ENCODE measurements around the gene PWWP2B. TPM values are rescaled to one million over a fixed set of nuclear protein-coding genes. Genes with fewer than 3 reads are reported as not detected.

The PWWP2B gene
- total and polyA plus RNA-seq, 2 experiments from 2014 or later, result 0.66 to 5.8 TPM

DNA sequence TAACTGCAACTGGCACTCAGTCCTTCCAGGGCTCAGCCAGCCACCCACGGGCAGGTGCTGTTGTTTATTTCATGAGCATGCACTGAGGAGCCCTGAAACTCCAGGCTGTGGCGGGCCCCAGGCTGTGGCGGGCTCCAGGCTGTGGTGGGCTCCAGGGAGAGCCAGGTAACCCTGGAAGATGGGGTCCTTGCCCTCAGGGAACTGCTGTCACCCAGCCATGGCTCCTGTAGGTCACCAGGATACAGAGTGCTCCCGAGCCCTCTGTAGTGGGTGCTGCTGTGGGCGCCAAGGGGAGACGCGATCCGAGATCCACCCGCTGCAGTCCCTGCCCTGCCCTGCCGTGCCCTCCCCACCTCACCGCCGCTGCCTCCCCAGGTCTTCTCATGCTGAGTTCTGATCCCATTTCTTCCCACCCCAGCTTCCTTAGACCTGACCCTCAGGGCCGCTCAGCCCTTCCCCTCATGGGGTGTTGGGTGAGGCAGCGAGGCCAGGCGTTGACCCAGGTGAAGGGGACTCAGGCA is 35.4 kb upstream of the PWWP2B start:
- H3K4me3 ChIP-seq, result no peak overlapping the region
- H3K27me3 ChIP-seq (replicated peaks; ENCODE audit: insufficient read depth), result no peaks in the 10 kb centered on the region
- H2AFZ ChIP-seq, result no peak overlapping the region
- H4K20me1 ChIP-seq (ENCODE audit: insufficient read depth), result no peaks in the 10 kb centered on the region
- no peak for DNase-seq
- no peaks in the 10 kb centered on the region for H3K4me1 ChIP-seq (ENCODE audit: insufficient read depth)
- in situ Hi-C loops (cut with MboI), result loop anchor here (10.0 kb wide), 1 partner anchor 137 kb away; no protein-coding TSS in a partner anchor
- TF ChIP-seq EZH2 (IDR thresholded peaks at IDR 0.05; ENCODE audit: insufficient read depth, poor library complexity, severe bottlenecking) (no peak), EZH2phosphoT487 (IDR thresholded peaks at IDR 0.05; ENCODE audit: insufficient read depth, low read depth) (no peak)
- no peaks in the 10 kb centered on the region for H3K9me2 ChIP-seq (ENCODE audit: insufficient read depth)
- H3K36me3 ChIP-seq (ENCODE audit: low read depth), result no peaks in the 10 kb centered on the region
- no peak overlapping the region for H3K4me2 ChIP-seq (ENCODE audit: unreplicated experiment)
- H3K9ac ChIP-seq, result no peak overlapping the region
- no peak overlapping the region for H3K27ac ChIP-seq
- no peaks in the 10 kb centered on the region for H3K9me3 ChIP-seq (ENCODE audit: low read depth)
- WGBS, 2 experiments (ENCODE audit: low coverage in 1 of 2, low lambda C conversion rate in 2 of 2, missing lambda C conversion rate in 2 of 2), result 90% methylated on average over 15 of the region's 15 CpGs
- peaks cover 8% of the 10 kb centered on the region; the same call in 1 of the 2 replicates for H3F3A ChIP-seq (ENCODE audit: insufficient read depth)
- H3K79me2 ChIP-seq (ENCODE audit: insufficient read depth), result no peaks in the 10 kb centered on the region

DNA sequence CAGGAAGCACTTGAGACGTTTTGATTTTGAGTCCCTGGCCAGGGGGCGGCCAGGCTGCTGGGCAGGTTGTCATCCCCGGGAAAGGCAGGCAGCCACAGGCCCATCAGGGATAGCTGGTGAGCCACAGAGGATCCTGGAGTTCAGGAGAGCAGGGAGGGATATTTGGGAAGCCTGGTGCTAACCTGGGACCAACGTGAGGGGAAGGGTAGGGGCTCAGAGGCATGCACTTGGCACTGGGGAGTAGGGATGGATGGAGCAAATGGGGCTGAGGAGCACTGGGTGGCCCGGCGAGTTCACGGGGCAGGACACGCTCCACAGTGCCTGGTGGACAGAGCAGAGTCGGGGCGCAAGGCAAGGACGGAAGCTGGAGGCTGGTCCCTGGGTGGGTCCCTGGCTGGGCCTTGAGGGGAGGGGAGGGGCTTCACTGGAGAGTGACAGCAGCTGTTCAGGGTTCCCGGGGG is 34.8 kb upstream of the PWWP2B start:
- in situ Hi-C loops (cut with MboI), result loop anchor here (10.0 kb wide), 1 partner anchor 137 kb away; no protein-coding TSS in a partner anchor
- no peaks in the 10 kb centered on the region for H3K27me3 ChIP-seq (replicated peaks; ENCODE audit: insufficient read depth)
- H3K9me2 ChIP-seq (ENCODE audit: insufficient read depth), result no peaks in the 10 kb centered on the region
- no peaks in the 10 kb centered on the region for H3K9me3 ChIP-seq (ENCODE audit: low read depth)
- H2AFZ ChIP-seq, result no peak overlapping the region
- H3K4me3 ChIP-seq, result no peak overlapping the region
- H3K4me1 ChIP-seq (ENCODE audit: insufficient read depth), result no peaks in the 10 kb centered on the region
- H3K36me3 ChIP-seq (ENCODE audit: low read depth), result no peaks in the 10 kb centered on the region
- DNase-seq, result no peak
- 83% methylated on average over 11 to 12 of the region's 12 CpGs for WGBS, 2 experiments (ENCODE audit: low coverage in 1 of 2, low lambda C conversion rate in 2 of 2, missing lambda C conversion rate in 2 of 2)
- peaks cover 8% of the 10 kb centered on the region; the same call in 1 of the 2 replicates for H3F3A ChIP-seq (ENCODE audit: insufficient read depth)
- TF ChIP-seq EZH2phosphoT487 (IDR thresholded peaks at IDR 0.05; ENCODE audit: insufficient read depth, low read depth), result no peak
- TF ChIP-seq EZH2 (IDR thresholded peaks at IDR 0.05; ENCODE audit: insufficient read depth, poor library complexity, severe bottlenecking), result no peak
- H3K9ac ChIP-seq, result no peak overlapping the region
- H4K20me1 ChIP-seq (ENCODE audit: insufficient read depth), result no peaks in the 10 kb centered on the region
- H3K27ac ChIP-seq, result no peak overlapping the region
- no peaks in the 10 kb centered on the region for H3K79me2 ChIP-seq (ENCODE audit: insufficient read depth)
- H3K4me2 ChIP-seq (ENCODE audit: unreplicated experiment), result no peak overlapping the region

DNA sequence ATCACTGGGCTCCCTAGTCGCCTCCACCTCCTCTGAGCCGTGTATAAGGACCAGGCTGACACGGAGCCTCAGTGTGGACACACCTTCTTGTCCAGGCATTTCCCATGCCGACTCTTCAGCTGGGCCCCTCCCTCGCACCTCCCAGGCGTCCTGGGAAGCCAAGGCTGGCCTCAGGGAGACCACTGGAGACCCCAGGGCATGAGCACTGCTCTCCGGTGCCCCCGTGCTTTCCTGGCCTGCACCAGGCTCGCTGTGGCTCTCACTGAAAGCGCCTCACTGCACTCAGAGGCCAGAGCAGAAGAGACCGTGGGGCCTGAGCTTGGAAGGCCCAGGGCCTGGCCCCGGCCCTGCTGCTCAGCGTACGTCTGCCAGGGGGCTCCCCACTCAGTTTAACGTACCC is 33.6 kb upstream of the PWWP2B start:
- no peaks in the 10 kb centered on the region for H3K79me2 ChIP-seq (ENCODE audit: insufficient read depth)
- WGBS, 2 experiments (ENCODE audit: low coverage in 1 of 2, low lambda C conversion rate in 2 of 2, missing lambda C conversion rate in 2 of 2), result 86 to 87% methylated on average over 15 of the region's 15 CpGs
- DNase-seq, result no peak
- no peaks in the 10 kb centered on the region for H4K20me1 ChIP-seq (ENCODE audit: insufficient read depth)
- no peak overlapping the region for H2AFZ ChIP-seq
- peaks cover 3% of the 10 kb centered on the region; the same call in 1 of the 2 replicates for H3K4me1 ChIP-seq (ENCODE audit: insufficient read depth)
- no peak overlapping the region for H3K4me2 ChIP-seq (ENCODE audit: unreplicated experiment)
- no peak overlapping the region for H3K27ac ChIP-seq
- in situ Hi-C loops (cut with MboI), result loop anchor here (10.0 kb wide), 1 partner anchor 139 kb away; no protein-coding TSS in a partner anchor
- no peak for TF ChIP-seq EZH2 (IDR thresholded peaks at IDR 0.05; ENCODE audit: insufficient read depth, poor library complexity, severe bottlenecking)
- TF ChIP-seq EZH2phosphoT487 (IDR thresholded peaks at IDR 0.05; ENCODE audit: insufficient read depth, low read depth), result no peak
- H3K9me3 ChIP-seq (ENCODE audit: low read depth), result no peaks in the 10 kb centered on the region
- H3K27me3 ChIP-seq (replicated peaks; ENCODE audit: insufficient read depth), result no peaks in the 10 kb centered on the region
- H3K36me3 ChIP-seq (ENCODE audit: low read depth), result no peaks in the 10 kb centered on the region
- no peak overlapping the region for H3K9ac ChIP-seq
- no peaks in the 10 kb centered on the region for H3K9me2 ChIP-seq (ENCODE audit: insufficient read depth)
- no peak overlapping the region for H3K4me3 ChIP-seq
- H3F3A ChIP-seq (ENCODE audit: insufficient read depth), result peaks cover 12% of the 10 kb centered on the region

GRCh38 chr10:132363921-132364593 is 32.9 kb upstream of the PWWP2B start:
- H3K27ac ChIP-seq, result no peak overlapping the region
- in situ Hi-C loops (cut with MboI), result loop anchor here (10.0 kb wide), 1 partner anchor 139 kb away; no protein-coding TSS in a partner anchor
- 57 to 69% methylated on average over 15 to 16 of the region's 16 CpGs for WGBS, 2 experiments (ENCODE audit: low coverage in 1 of 2, low lambda C conversion rate in 2 of 2, missing lambda C conversion rate in 2 of 2)

More at GRCh38 chr10:132363921-132364593, 32.9 kb upstream of the PWWP2B start:
- no peaks in the 10 kb centered on the region for H3K9me3 ChIP-seq (ENCODE audit: low read depth)
- H3F3A ChIP-seq (ENCODE audit: insufficient read depth), result peaks cover 18% of the 10 kb centered on the region
- H3K4me1 ChIP-seq (ENCODE audit: insufficient read depth), result peaks cover 8% of the 10 kb centered on the region
- TF ChIP-seq EZH2 (IDR thresholded peaks at IDR 0.05; ENCODE audit: insufficient read depth, poor library complexity, severe bottlenecking), result no peak
- TF ChIP-seq EZH2phosphoT487 (IDR thresholded peaks at IDR 0.05; ENCODE audit: insufficient read depth, low read depth), result no peak
- no peaks in the 10 kb centered on the region for H3K79me2 ChIP-seq (ENCODE audit: insufficient read depth)
- H4K20me1 ChIP-seq (ENCODE audit: insufficient read depth), result no peaks in the 10 kb centered on the region
- H2AFZ ChIP-seq, result no peak overlapping the region
- H3K9ac ChIP-seq, result no peak overlapping the region
- no peaks in the 10 kb centered on the region for H3K36me3 ChIP-seq (ENCODE audit: low read depth)
- H3K9me2 ChIP-seq (ENCODE audit: insufficient read depth), result no peaks in the 10 kb centered on the region
- no peaks in the 10 kb centered on the region for H3K27me3 ChIP-seq (replicated peaks; ENCODE audit: insufficient read depth)
- no peak overlapping the region for H3K4me3 ChIP-seq
- peak; percentile 44 for DNase-seq
- no peak overlapping the region for H3K4me2 ChIP-seq (ENCODE audit: unreplicated experiment)
